ENCODE measurements around the gene PHB1. TPM values are rescaled to one million over a fixed set of nuclear protein-coding genes. Genes with fewer than 3 reads are reported as not detected.

The PHB1 gene
- total RNA-seq, 6 experiments from 2014 or later = 235 to 284 (median 262) TPM

DNA sequence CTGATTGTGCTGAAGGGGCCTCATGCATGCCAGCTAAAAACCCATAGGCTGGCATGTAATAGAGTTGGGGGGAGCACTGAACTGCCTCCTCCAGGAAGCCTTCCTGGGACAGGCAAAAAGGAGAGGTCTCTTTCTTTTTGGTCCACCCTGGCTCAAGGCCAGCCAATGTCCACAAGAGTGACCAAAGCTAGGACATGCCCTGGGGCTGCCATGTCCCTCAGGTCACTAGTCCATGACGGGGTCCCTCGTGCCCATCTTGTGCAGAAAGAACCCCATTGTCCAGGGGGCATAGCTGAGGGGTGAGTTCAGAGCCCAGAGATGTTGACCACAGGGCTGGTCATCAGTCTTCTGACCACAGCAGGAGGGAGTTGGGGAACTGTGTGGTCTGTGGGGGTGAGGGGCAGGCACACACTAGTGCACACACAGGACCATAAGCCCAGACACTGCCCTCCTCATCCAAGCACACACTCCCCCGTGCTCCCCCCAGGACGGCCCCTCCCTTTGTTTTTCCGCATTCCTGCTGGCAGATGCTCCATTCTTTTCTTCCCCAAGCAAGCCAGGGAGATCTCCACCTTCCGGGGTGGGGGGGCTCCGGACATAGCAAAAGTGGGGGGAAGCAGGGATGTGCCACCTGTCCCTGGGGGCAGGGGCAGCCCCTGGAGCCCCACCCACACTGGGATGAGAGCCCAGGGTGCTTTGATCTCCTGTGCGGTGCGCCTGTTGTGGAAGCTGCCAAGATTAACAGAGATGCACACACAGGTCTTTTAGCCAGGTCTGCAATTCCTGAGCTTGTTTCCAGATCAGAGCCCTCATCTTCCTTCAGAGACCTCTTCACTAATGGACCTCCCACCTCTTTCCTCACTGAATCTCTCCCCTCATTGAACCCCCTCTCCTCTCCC lies 25.2 kb upstream of the PHB1 start:
- TF ChIP-seq, protein P1, sequence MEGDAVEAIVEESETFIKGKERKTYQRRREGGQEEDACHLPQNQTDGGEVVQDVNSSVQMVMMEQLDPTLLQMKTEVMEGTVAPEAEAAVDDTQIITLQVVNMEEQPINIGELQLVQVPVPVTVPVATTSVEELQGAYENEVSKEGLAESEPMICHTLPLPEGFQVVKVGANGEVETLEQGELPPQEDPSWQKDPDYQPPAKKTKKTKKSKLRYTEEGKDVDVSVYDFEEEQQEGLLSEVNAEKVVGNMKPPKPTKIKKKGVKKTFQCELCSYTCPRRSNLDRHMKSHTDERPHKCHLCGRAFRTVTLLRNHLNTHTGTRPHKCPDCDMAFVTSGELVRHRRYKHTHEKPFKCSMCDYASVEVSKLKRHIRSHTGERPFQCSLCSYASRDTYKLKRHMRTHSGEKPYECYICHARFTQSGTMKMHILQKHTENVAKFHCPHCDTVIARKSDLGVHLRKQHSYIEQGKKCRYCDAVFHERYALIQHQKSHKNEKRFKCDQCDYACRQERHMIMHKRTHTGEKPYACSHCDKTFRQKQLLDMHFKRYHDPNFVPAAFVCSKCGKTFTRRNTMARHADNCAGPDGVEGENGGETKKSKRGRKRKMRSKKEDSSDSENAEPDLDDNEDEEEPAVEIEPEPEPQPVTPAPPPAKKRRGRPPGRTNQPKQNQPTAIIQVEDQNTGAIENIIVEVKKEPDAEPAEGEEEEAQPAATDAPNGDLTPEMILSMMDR (IDR thresholded peaks at IDR 0.05) = no peak
- Mint-ChIP-seq H3K4me3 (no peak overlapping the region), H3K36me3 (ENCODE audit: low read depth) (no peaks in the 10 kb centered on the region), H3K27me3 (ENCODE audit: insufficient read depth) (peaks cover 52% of the 10 kb centered on the region), H3K27ac (no peak overlapping the region), H3K9me3 (no peaks in the 10 kb centered on the region), H3K4me1 (ENCODE audit: low read depth) (peaks cover 25% of the 10 kb centered on the region)
- DNase-seq = no peak

DNA sequence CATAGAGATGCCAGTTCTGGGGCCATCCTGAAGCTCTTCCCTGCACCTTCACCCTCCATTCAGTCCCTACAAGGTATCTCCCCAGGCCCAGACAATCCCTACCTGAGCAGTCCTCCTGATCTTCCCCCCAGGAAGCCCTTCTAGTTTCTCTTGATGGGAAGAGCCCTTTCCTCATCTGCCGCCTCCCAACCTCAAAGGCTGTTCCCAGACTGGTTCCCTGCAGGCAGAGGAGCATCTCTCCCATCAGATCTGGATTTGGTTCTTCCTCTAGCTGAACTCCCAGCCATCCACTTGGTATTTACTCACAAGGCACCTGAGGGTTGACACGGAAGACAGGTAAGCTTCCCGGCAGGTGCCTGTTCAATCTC lies 24.6 kb upstream of the PHB1 start:
- Mint-ChIP-seq H3K27me3 (ENCODE audit: insufficient read depth) (peaks cover 52% of the 10 kb centered on the region), H3K9me3 (no peaks in the 10 kb centered on the region), H3K4me1 (ENCODE audit: low read depth) (peaks cover 25% of the 10 kb centered on the region), H3K4me3 (no peak overlapping the region), H3K36me3 (ENCODE audit: low read depth) (no peaks in the 10 kb centered on the region), H3K27ac (no peak overlapping the region)
- DNase-seq = no peak
- TF ChIP-seq, protein P1 (IDR thresholded peaks at IDR 0.05) = no peak

DNA sequence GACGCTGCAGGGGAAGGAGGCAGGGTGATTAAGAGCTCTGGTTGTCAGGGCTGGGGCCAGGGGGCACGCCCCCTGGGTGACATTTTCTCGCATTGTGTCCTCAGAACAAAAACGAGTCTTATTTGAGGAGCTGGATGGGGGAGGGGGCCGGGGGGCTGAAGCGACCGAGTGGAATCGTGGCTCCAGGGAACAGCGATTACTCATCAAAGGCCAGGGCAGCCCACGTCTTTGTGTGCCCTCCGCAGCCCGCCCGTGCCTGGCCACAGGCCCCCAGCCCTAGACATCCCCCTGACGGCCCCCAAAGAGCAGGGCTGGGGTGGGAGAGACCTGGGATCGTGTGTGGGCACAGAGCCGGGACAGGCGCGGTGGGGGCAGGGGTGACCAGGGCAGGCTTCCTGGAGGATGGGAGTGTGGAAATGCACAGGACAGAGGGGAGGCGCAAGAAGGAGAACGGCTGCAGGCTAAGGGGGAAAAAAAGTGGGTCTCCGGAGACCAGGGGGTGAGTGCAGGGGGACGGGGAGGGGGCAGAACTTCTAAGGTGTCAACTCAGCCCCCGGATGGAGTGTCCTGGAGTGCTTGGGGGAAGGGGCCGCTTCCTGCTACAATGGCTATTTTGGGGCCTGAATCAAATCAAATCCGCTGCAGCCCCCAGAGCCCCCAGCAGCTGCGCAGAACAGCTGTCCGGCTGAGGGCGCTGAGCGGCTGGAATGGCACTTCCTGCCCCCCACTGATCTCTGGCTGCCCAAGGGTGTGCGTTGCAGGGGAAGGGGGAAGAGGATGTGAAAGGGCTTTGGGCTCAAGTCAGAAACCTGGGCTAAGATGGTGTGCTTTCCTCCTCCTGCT lies 24.0 kb upstream of the PHB1 start:
- peaks cover 20% of the 10 kb centered on the region for H3K4me1 Mint-ChIP-seq (ENCODE audit: low read depth)
- no peak overlapping the region for H3K4me3 Mint-ChIP-seq
- DNase-seq = no peak
- H3K9me3 Mint-ChIP-seq = no peaks in the 10 kb centered on the region
- H3K36me3 Mint-ChIP-seq (ENCODE audit: low read depth) = no peaks in the 10 kb centered on the region
- TF ChIP-seq, protein P1 (IDR thresholded peaks at IDR 0.05) = no peak
- peaks cover 50% of the 10 kb centered on the region for H3K27me3 Mint-ChIP-seq (ENCODE audit: insufficient read depth)
- no peak overlapping the region for H3K27ac Mint-ChIP-seq

DNA sequence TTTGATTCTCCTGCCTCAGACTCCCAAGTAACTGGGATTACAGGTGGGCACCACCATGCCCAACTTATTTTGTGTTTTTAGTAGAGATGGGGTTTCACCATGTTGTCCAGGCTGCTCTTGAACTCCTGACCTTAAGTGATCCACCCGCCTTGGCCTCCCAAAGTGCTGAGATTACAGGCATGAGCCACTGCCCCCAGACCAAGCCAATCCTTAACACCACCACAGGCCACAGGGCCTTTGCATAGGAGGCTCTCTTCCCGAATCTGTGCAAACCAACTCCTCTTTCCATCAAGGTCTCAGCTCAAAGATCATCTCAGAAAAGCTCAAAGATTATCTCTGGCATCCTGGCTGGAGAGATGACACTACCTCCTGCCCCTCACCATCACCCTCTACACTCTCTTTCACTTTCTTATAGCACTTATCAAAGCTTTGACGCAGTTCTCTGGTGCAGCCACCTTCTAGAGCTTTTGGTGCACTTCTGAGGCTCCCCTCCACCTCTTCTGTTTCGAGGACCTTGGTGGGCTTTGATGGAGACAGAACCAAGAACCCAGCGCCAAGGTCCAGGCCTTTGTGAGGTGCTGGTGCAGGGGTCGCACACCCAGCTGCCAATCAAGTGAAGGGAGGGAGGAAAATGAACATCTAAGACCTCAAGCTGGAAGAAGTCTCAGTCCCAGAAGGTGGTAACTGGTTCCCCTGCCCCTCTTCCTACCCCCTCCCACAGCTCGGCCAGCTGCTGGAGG lies 23.2 kb upstream of the PHB1 start:
- no peak for DNase-seq
- Mint-ChIP-seq H3K27me3 (ENCODE audit: insufficient read depth) (peaks cover 48% of the 10 kb centered on the region), H3K4me1 (ENCODE audit: low read depth) (peaks cover 17% of the 10 kb centered on the region; the same call in 1 of the 2 replicates), H3K9me3 (no peaks in the 10 kb centered on the region), H3K36me3 (ENCODE audit: low read depth) (no peaks in the 10 kb centered on the region), H3K4me3 (no peak overlapping the region), H3K27ac (no peak overlapping the region)
- TF ChIP-seq, protein P1 (IDR thresholded peaks at IDR 0.05) = no peak

DNA sequence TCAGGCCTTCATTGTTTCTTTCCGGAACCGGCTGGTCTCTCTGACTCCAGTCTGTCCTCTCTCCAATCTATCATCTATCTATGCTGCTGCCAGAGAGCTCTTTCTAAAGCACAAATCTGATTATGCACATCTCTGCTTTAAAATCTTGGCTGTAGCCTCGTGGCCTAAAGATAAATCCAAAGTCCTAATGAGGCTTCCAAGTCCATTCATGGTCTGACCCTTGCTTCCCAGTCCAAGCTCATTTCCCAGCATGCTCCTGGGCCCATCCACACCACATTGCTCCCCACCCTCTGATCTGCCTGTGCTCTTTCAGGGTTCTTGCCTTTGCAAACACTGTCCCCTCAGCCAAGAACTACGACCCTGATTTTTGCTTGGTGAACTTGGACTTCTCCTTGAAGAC lies 21.5 kb upstream of the PHB1 start:
- no peaks in the 10 kb centered on the region for H3K9me3 Mint-ChIP-seq
- H3K4me1 Mint-ChIP-seq (ENCODE audit: low read depth) = peaks cover 17% of the 10 kb centered on the region; the same call in 1 of the 2 replicates
- H3K36me3 Mint-ChIP-seq (ENCODE audit: low read depth) = no peaks in the 10 kb centered on the region
- TF ChIP-seq, protein P1 (IDR thresholded peaks at IDR 0.05) = no peak
- H3K27ac Mint-ChIP-seq = no peak overlapping the region
- H3K4me3 Mint-ChIP-seq = no peak overlapping the region
- peaks cover 42% of the 10 kb centered on the region for H3K27me3 Mint-ChIP-seq (ENCODE audit: insufficient read depth)
- DNase-seq = no peak

Data from HFFc6 (cell line).